Measurements from ENCODE around the gene JCAD. TPM values are rescaled to one million over a fixed set of nuclear protein-coding genes. Genes with fewer than 3 reads are reported as not detected.

JCAD gene
- total and polyA plus RNA-seq, 2 of the 8 experiments (the other 6 are each of a cell fraction or from before 2014, with no cell fraction given), result 0.56 to 5.2 TPM

GRCh38 chr10:30088178-30088577 is 28.8 kb upstream of the JCAD start:
- Histone ChIP-seq H3K23ac (ENCODE audit: insufficient read length) (no peak overlapping the region), H3K4ac (replicated peaks; ENCODE audit: insufficient read length, low read depth, low read length) (no peak overlapping the region), H3K18ac (ENCODE audit: extremely low read depth, low read length) (no peak overlapping the region), H3K4me2 (ENCODE audit: insufficient read depth in 1 of 2, low read depth in 2 of 2, low read length in 2 of 2) (peak overlapping the region in 1 of 2 experiments; percentile 25; a peak in 1 of 4 replicates), H3K4me3 (ENCODE audit: extremely low read depth in 1 of 4, insufficient read depth in 2 of 4, low read depth in 3 of 4, low read length in 4 of 4) (no peak overlapping the region), H3K27ac (ENCODE audit: low read depth, low read length) (no peak overlapping the region), H3K9ac (replicated peaks in 1 of 4; ENCODE audit: extremely low read depth in 1 of 4, low read depth in 3 of 4, low read length in 3 of 4) (no peak overlapping the region), H2AFZ (ENCODE audit: low read length) (no peak overlapping the region), H2BK12ac (ENCODE audit: low read depth, low read length) (no peak overlapping the region), H2BK20ac (ENCODE audit: low read length) (no peak overlapping the region), H3K9me3 (ENCODE audit: insufficient read depth in 2 of 2, low read depth in 1 of 2, low read length in 1 of 2) (no peaks in the 10 kb centered on the region), H2BK15ac (ENCODE audit: low read length) (no peak overlapping the region), H4K8ac (ENCODE audit: extremely low read depth, insufficient read depth, low read length) (no peak overlapping the region), H3K14ac (ENCODE audit: insufficient read length) (no peak overlapping the region), H2BK5ac (ENCODE audit: low read depth, low read length) (no peak overlapping the region), H2AK5ac (ENCODE audit: low read depth, low read length) (no peak overlapping the region), H3K23me2 (ENCODE audit: low read depth, low read length) (no peaks in the 10 kb centered on the region), H3K27me3 (replicated peaks in 1 of 4; ENCODE audit: control insufficient read depth in 3 of 4, extremely low read depth in 1 of 4, insufficient read depth in 3 of 4, low read length in 3 of 4) (no peaks in the 10 kb centered on the region; a peak in 1 of 7 replicates), H3K79me1 (ENCODE audit: low read depth, low read length) (no peaks in the 10 kb centered on the region), H4K5ac (ENCODE audit: insufficient read length, low read depth, low read length) (no peak overlapping the region), H4K20me1 (replicated peaks in 1 of 2; ENCODE audit: control insufficient read depth in 1 of 2, insufficient read depth in 2 of 2, low read length in 2 of 2) (no peaks in the 10 kb centered on the region), H3K56ac (replicated peaks; ENCODE audit: insufficient read length, low read depth, low read length) (no peak overlapping the region), H3K36me3 (ENCODE audit: control insufficient read depth in 2 of 4, insufficient read depth in 4 of 4, low read length in 3 of 4) (no peaks in the 10 kb centered on the region), H2BK120ac (replicated peaks; ENCODE audit: low read depth, low read length) (no peak overlapping the region), H3K4me1 (replicated peaks in 1 of 4; ENCODE audit: control insufficient read depth in 3 of 4, insufficient read depth in 4 of 4, low read length in 3 of 4) (0 out of 7 replicates have a peak, but pooled peaks cover 0 to 3% (median 0%) of the 10 kb centered on the region in 4 experiments), H4K91ac (replicated peaks; ENCODE audit: insufficient read length, low read length) (no peak overlapping the region), H3K79me2 (ENCODE audit: control insufficient read depth in 1 of 2, insufficient read depth in 2 of 2, low read length in 2 of 2) (no peaks in the 10 kb centered on the region)
- POLR2A ChIA-PET (ENCODE audit: partially characterized antibody), result no interaction called here
- no peak for DNase-seq (ENCODE audit: low read depth in 1 of 2, low spot score in 2 of 2)
- TF ChIP-seq CREB1 (IDR thresholded peaks at IDR 0.05) (no peak), EP300 (IDR thresholded peaks at IDR 0.05; ENCODE audit: borderline replicate concordance in 1 of 2, low read depth in 2 of 2, low read length in 2 of 2) (peak in 1 of 2 experiments; percentile 85; a peak in 2 of 3 replicates), RAD21 (IDR thresholded peaks at IDR 0.05 in 1 of 2, conservative IDR thresholded peaks at IDR 0.05 in 1 of 2; ENCODE audit: low read depth in 2 of 2, low read length in 2 of 2) (no peak), ZNF274 (IDR thresholded peaks at IDR 0.05; ENCODE audit: borderline replicate concordance, extremely low read depth, low read length) (peak; percentile 18; the same call in 1 of the 2 replicates), JUND (IDR thresholded peaks at IDR 0.05; ENCODE audit: low read length) (peak; percentile 57; the same call in 1 of the 2 replicates)
- CTCF ChIA-PET (ENCODE audit: partially characterized antibody), result interaction anchor here (1.0 to 2.1 kb wide), 5 partner anchors 9 to 170 kb away, joined by 3 to 8 read pairs (median 5); no protein-coding TSS in a partner anchor
- 76% methylated on average over 3 of the region's 3 CpGs; no CpG with 5 or more reads in 1 of the 2 experiments for WGBS, 2 experiments (ENCODE audit: extremely low coverage in 1 of 2, insufficient coverage in 1 of 2, insufficient read length in 1 of 2, insufficient replicate concordance in 2 of 2, low coverage in 1 of 2, low lambda C conversion rate in 2 of 2, missing lambda C conversion rate in 1 of 2)
- FAIRE-seq, result peak; percentile 74
